ENCODE results near the gene IL36B. TPM values are rescaled to one million over a fixed set of nuclear protein-coding genes. Genes with fewer than 3 reads are reported as not detected.

IL36B gene
- polyA plus RNA-seq, 3 donors, result not detected

DNA sequence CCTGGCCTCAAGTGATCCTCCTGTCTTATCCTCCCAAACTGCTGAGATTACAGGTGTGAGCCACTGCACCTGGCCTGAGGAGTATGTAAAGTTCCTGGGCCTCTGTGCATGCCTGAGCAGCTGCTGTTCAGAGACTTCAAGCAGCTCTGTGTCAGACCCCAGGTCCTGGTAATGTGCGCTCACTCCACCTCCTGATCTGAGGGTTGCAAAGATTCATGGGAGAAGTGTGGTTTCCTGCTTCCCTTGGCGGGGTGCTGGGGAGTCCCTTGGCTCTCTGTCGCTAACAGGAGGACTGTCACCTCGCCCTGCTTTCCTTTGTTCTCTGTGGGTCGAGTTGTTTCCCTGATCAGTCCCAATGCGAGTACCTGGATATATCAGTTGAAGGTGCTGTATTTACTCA is 56.0 kb downstream of the IL36B start:
- Histone ChIP-seq H3K79me2 (ENCODE audit: insufficient read depth, low read length) (no peaks in the 10 kb centered on the region), H3K9ac (ENCODE audit: insufficient read depth, low read length, poor library complexity, severe bottlenecking) (no peak overlapping the region), H3K4me2 (replicated peaks; ENCODE audit: extremely low read depth, low read length, poor library complexity, severe bottlenecking) (no peak overlapping the region), H3K36me3 (replicated peaks in 1 of 2; ENCODE audit: control insufficient read depth in 1 of 2, insufficient read depth in 2 of 2, low read length in 2 of 2) (no peaks in the 10 kb centered on the region), H3K27ac (ENCODE audit: low read depth in 1 of 2, low read length in 2 of 2) (no peak overlapping the region), H4K20me1 (ENCODE audit: insufficient read depth, low read length) (no peaks in the 10 kb centered on the region), H3K27me3 (ENCODE audit: control insufficient read depth in 2 of 2, insufficient read depth in 2 of 2, low read length in 2 of 2) (no peaks in the 10 kb centered on the region), H3K4me1 (ENCODE audit: control insufficient read depth in 1 of 2, insufficient read depth in 2 of 2, low read length in 2 of 2) (no peaks in the 10 kb centered on the region), H3K9me3 (replicated peaks in 1 of 2; ENCODE audit: control insufficient read depth in 1 of 2, insufficient read depth in 1 of 2, low read length in 2 of 2) (peaks cover 21 to 39% of the 10 kb centered on the region in 2 donors), H2AFZ (ENCODE audit: insufficient read depth, low read depth, low read length, poor library complexity, severe bottlenecking) (no peak overlapping the region), H3K4me3 (replicated peaks in 1 of 3; ENCODE audit: low read depth in 2 of 3, low read length in 3 of 3) (no peak overlapping the region)
- intact Hi-C loops (cut with micrococcal nuclease), result no loop called here
- WGBS (ENCODE audit: insufficient coverage), result 60% methylated on average over 5 of the region's 6 CpGs
- H3K27ac Mint-ChIP-seq, result no peak overlapping the region
- H3K4me1 Mint-ChIP-seq, result no peaks in the 10 kb centered on the region
- H3K9me3 Mint-ChIP-seq, result peaks cover 20 to 53% (median 45%) of the 10 kb centered on the region in 7 donors
- H3K36me3 Mint-ChIP-seq, result no peaks in the 10 kb centered on the region
- TF ChIP-seq, protein P1, sequence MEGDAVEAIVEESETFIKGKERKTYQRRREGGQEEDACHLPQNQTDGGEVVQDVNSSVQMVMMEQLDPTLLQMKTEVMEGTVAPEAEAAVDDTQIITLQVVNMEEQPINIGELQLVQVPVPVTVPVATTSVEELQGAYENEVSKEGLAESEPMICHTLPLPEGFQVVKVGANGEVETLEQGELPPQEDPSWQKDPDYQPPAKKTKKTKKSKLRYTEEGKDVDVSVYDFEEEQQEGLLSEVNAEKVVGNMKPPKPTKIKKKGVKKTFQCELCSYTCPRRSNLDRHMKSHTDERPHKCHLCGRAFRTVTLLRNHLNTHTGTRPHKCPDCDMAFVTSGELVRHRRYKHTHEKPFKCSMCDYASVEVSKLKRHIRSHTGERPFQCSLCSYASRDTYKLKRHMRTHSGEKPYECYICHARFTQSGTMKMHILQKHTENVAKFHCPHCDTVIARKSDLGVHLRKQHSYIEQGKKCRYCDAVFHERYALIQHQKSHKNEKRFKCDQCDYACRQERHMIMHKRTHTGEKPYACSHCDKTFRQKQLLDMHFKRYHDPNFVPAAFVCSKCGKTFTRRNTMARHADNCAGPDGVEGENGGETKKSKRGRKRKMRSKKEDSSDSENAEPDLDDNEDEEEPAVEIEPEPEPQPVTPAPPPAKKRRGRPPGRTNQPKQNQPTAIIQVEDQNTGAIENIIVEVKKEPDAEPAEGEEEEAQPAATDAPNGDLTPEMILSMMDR (IDR thresholded peaks at IDR 0.05), result no peak
- H3K4me3 Mint-ChIP-seq, result no peak overlapping the region
- DNase-seq, result no peak
- peaks cover 3 to 9% (median 7%) of the 10 kb centered on the region in 3 donors for H3K27me3 Mint-ChIP-seq (ENCODE audit: low read depth in 3 of 3)

DNA sequence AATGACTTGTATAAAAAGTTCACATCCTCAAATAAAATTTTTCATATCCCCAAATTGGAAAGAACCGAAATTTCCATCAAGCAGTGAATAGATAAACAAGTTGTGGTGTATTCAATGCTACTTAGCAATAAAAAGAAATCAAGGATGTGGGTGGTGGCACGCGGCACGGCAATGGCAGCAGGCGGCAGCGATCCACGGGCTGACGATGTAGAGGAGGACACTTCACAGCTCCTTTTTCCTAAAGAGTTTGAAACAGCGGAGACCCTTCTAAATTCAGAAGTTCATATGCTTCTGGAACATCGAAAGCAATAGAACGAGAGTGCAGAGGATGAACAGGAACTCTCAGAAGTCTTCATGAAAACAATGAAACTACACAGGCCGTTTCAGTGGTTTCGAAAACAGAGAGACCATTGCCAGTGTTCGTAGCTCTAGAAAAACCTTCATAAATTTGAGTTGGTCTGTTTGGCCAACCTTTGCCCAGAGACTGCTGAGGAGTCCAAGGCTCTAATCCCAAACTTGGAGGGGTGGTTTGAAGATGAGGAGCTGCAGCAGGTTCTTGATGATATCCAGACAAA is 57.2 kb downstream of the IL36B start:
- intact Hi-C loops (cut with micrococcal nuclease), result no loop called here
- peaks cover 12 to 41% (median 34%) of the 10 kb centered on the region in 7 donors for H3K9me3 Mint-ChIP-seq
- H3K36me3 Mint-ChIP-seq, result no peaks in the 10 kb centered on the region
- Histone ChIP-seq H2AFZ (ENCODE audit: insufficient read depth, low read depth, low read length, poor library complexity, severe bottlenecking) (no peak overlapping the region), H3K36me3 (replicated peaks in 1 of 2; ENCODE audit: control insufficient read depth in 1 of 2, insufficient read depth in 2 of 2, low read length in 2 of 2) (no peaks in the 10 kb centered on the region), H3K79me2 (ENCODE audit: insufficient read depth, low read length) (no peaks in the 10 kb centered on the region), H3K4me2 (replicated peaks; ENCODE audit: extremely low read depth, low read length, poor library complexity, severe bottlenecking) (no peak overlapping the region), H3K4me3 (replicated peaks in 1 of 3; ENCODE audit: low read depth in 2 of 3, low read length in 3 of 3) (no peak overlapping the region), H4K20me1 (ENCODE audit: insufficient read depth, low read length) (no peaks in the 10 kb centered on the region), H3K9ac (ENCODE audit: insufficient read depth, low read length, poor library complexity, severe bottlenecking) (no peak overlapping the region), H3K27me3 (ENCODE audit: control insufficient read depth in 2 of 2, insufficient read depth in 2 of 2, low read length in 2 of 2) (no peaks in the 10 kb centered on the region), H3K4me1 (ENCODE audit: control insufficient read depth in 1 of 2, insufficient read depth in 2 of 2, low read length in 2 of 2) (no peaks in the 10 kb centered on the region), H3K9me3 (replicated peaks in 1 of 2; ENCODE audit: control insufficient read depth in 1 of 2, insufficient read depth in 1 of 2, low read length in 2 of 2) (peaks cover 18 to 27% of the 10 kb centered on the region in 2 donors), H3K27ac (ENCODE audit: low read depth in 1 of 2, low read length in 2 of 2) (no peak overlapping the region)
- no peaks in the 10 kb centered on the region for H3K4me1 Mint-ChIP-seq
- H3K27me3 Mint-ChIP-seq (ENCODE audit: low read depth in 3 of 3), result peaks cover 3 to 4% (median 4%) of the 10 kb centered on the region in 3 donors
- H3K27ac Mint-ChIP-seq, result no peak overlapping the region
- H3K4me3 Mint-ChIP-seq, result no peak overlapping the region
- no peak for DNase-seq
- 100% methylated on average over 3 of the region's 14 CpGs for WGBS (ENCODE audit: insufficient coverage)
- TF ChIP-seq, protein P1 (IDR thresholded peaks at IDR 0.05), result no peak

All from CD14-positive monocyte (primary cell).